ENCODE results near the gene METTL16. TPM values are rescaled to one million over a fixed set of nuclear protein-coding genes. Genes with fewer than 3 reads are reported as not detected.
"Not testable (repeated sequence)": the region's sequence is repeated elsewhere in the genome, so short reads cannot be mapped to it uniquely, and the experiment has no call there.

The METTL16 gene
- total RNA-seq, 1 donor from 2014 or later = 39.3 TPM

GRCh38 chr17:2510559-2510958, 1.1 kb downstream of the METTL16 start:
- H3K4me3 Mint-ChIP-seq = no peak overlapping the region
- H3K4me1 Mint-ChIP-seq (ENCODE audit: unreplicated experiment) = peaks cover 15% of the 10 kb centered on the region
- peaks cover 16% of the 10 kb centered on the region for H3K36me3 Mint-ChIP-seq
- no peak for TF ChIP-seq CTCF (conservative IDR thresholded peaks at IDR 0.05)
- H3K9me3 Mint-ChIP-seq = peaks cover 8% of the 10 kb centered on the region
- no peaks in the 10 kb centered on the region for H3K27me3 Mint-ChIP-seq
- no peak overlapping the region for H3K27ac Mint-ChIP-seq
- DNase-seq (ENCODE audit: extremely low spot score, unreplicated experiment) = no peak

GRCh38 chr17:2508035-2508434, 3.7 kb downstream of the METTL16 start:
- Mint-ChIP-seq H3K4me3 (no peak overlapping the region), H3K27ac (no peak overlapping the region), H3K4me1 (ENCODE audit: unreplicated experiment) (peaks cover 15% of the 10 kb centered on the region), H3K36me3 (peaks cover 29% of the 10 kb centered on the region), H3K9me3 (peaks cover 8% of the 10 kb centered on the region), H3K27me3 (no peaks in the 10 kb centered on the region)
- no peak for DNase-seq (ENCODE audit: extremely low spot score, unreplicated experiment)
- TF ChIP-seq CTCF (conservative IDR thresholded peaks at IDR 0.05) = no peak

GRCh38 chr17:2507015-2507414, 4.7 kb downstream of the METTL16 start:
- not testable (repeated sequence) for H3K4me3 Mint-ChIP-seq; H3K27me3 Mint-ChIP-seq; H3K9me3 Mint-ChIP-seq; DNase-seq (ENCODE audit: extremely low spot score, unreplicated experiment); H3K27ac Mint-ChIP-seq
- Mint-ChIP-seq H3K4me1 (ENCODE audit: unreplicated experiment) (peaks cover 15% of the 10 kb centered on the region), H3K36me3 (peaks cover 31% of the 10 kb centered on the region)

GRCh38 chr17:2503627-2504026, 8.1 kb downstream of the METTL16 start:
- H3K27me3 Mint-ChIP-seq = no peaks in the 10 kb centered on the region
- peaks cover 6% of the 10 kb centered on the region for H3K9me3 Mint-ChIP-seq
- TF ChIP-seq CTCF (conservative IDR thresholded peaks at IDR 0.05) = no peak
- peaks cover 41% of the 10 kb centered on the region for H3K36me3 Mint-ChIP-seq
- no peak overlapping the region for H3K27ac Mint-ChIP-seq
- H3K4me1 Mint-ChIP-seq (ENCODE audit: unreplicated experiment) = peaks cover 6% of the 10 kb centered on the region
- DNase-seq (ENCODE audit: extremely low spot score, unreplicated experiment) = no peak
- H3K4me3 Mint-ChIP-seq = no peak overlapping the region

GRCh38 chr17:2502871-2503580, 8.7 kb downstream of the METTL16 start:
- Mint-ChIP-seq H3K4me1 (ENCODE audit: unreplicated experiment) (no peaks in the 10 kb centered on the region), H3K27me3 (no peaks in the 10 kb centered on the region), H3K4me3 (no peak overlapping the region), H3K36me3 (peaks cover 37% of the 10 kb centered on the region), H3K9me3 (no peaks in the 10 kb centered on the region), H3K27ac (no peak overlapping the region)
- no peak for TF ChIP-seq CTCF (conservative IDR thresholded peaks at IDR 0.05)
- DNase-seq (ENCODE audit: extremely low spot score, unreplicated experiment) = no peak

GRCh38 chr17:2500446-2500845, 11.2 kb downstream of the METTL16 start:
- Mint-ChIP-seq H3K27ac (no peak overlapping the region), H3K4me1 (ENCODE audit: unreplicated experiment) (no peaks in the 10 kb centered on the region), H3K9me3 (no peaks in the 10 kb centered on the region), H3K4me3 (no peak overlapping the region), H3K36me3 (peaks cover 29% of the 10 kb centered on the region), H3K27me3 (no peaks in the 10 kb centered on the region)
- DNase-seq (ENCODE audit: extremely low spot score, unreplicated experiment) = no peak
- TF ChIP-seq CTCF (conservative IDR thresholded peaks at IDR 0.05) = no peak

- H3K27ac Mint-ChIP-seq; H3K9me3 Mint-ChIP-seq; DNase-seq (ENCODE audit: extremely low spot score, unreplicated experiment); H3K27me3 Mint-ChIP-seq; H3K4me3 Mint-ChIP-seq: not testable (repeated sequence)
- peaks cover 11% of the 10 kb centered on the region for H3K36me3 Mint-ChIP-seq
- H3K4me1 Mint-ChIP-seq (ENCODE audit: unreplicated experiment) = peaks cover 20% of the 10 kb centered on the region
These were observed 22.4 kb downstream of the METTL16 start for GRCh38 chr17:2489286-2489685.
